SK-N-SH (cell line): Measurements from ENCODE around the gene NUFIP1. TPM values are rescaled to one million over a fixed set of nuclear protein-coding genes. Genes with fewer than 3 reads are reported as not detected.

Experiments
- CTCF ChIA-PET: fragments of 300-600, 350-600 bp; formaldehyde crosslinking; extraction: SDS; loops from one replicate; lab custom pipeline; 2021; lab: Yijun Ruan, JAX
- POLR2A ChIA-PET: fragments of 350-600 bp; sonication (Branson Sonifier 250); formaldehyde crosslinking; extraction: SDS; loops from one replicate; lab custom pipeline; 2020; ENCODE audit warnings: antibody characterized with exemption, inconsistent platforms; lab: Yijun Ruan, JAX
- DNase-seq: peaks from one replicate; pipeline ENCODE4 v3.0.0; 2012
- H2AFZ ChIP-seq: fragments of 200-600 bp; sonication (generic); 2 replicates; pipeline ENCODE4 v1.8.1; 2016; ENCODE audit warnings: antibody characterized with exemption, mild to moderate bottlenecking, low read depth
- H3F3A ChIP-seq: fragments of 200-600 bp; sonication (generic); replicated peaks from 2 replicates; pipeline ENCODE3; 2016; ENCODE audit warnings: antibody characterized with exemption, mild to moderate bottlenecking; ENCODE audit not compliant: insufficient read depth
- H3K27ac ChIP-seq, 2 experiments: fragments of 200-500 bp in 1 of 2; fragments of 200-600 bp in 1 of 2; sonication (Bioruptor generic) in 1 of 2; sonication (generic), shearing (Covaris generic) in 1 of 2; 2 replicates each; pipeline versions ENCODE4 v1.5.1 to v1.6.1; 2014 to 2016; ENCODE audit warnings: low read depth in 2 of 2, inconsistent platforms in 1 of 2, low read length in 1 of 2, mild to moderate bottlenecking in 1 of 2, mixed read lengths in 1 of 2
- H3K27me3 ChIP-seq: fragments of 200-600 bp; sonication (generic), shearing (Covaris generic); 2 replicates; pipeline ENCODE4 v1.6.1; 2016; ENCODE audit warnings: mixed run types; ENCODE audit not compliant: insufficient read depth
- H3K36me3 ChIP-seq, 2 experiments: fragments of 200-500 bp in 1 of 2; fragments of 200-600 bp in 1 of 2; sonication (Bioruptor generic) in 1 of 2; sonication (generic) in 1 of 2; replicated peaks in 1 of 2; 2 replicates each; pipeline versions ENCODE3 to v1.5.1; 2014 to 2016; ENCODE audit warnings: low read length in 1 of 2, mild to moderate bottlenecking in 1 of 2; ENCODE audit not compliant: insufficient read depth in 2 of 2, control insufficient read depth in 1 of 2
- H3K4me1 ChIP-seq, 2 experiments: fragments of 200-500 bp in 1 of 2; fragments of 200-600 bp in 1 of 2; sonication (Bioruptor generic) in 1 of 2; sonication (generic), shearing (Covaris generic) in 1 of 2; 2 replicates each; pipeline versions ENCODE4 v1.5.1 to v1.6.1; 2014 to 2016; ENCODE audit warnings: low read depth in 1 of 2, low read length in 1 of 2, mixed run types in 1 of 2; ENCODE audit not compliant: insufficient read depth in 2 of 2, control insufficient read depth in 1 of 2
- H3K4me2 ChIP-seq: fragments of 200-600 bp; sonication (generic), shearing (Covaris generic); 2 replicates; pipeline ENCODE4 v1.6.1; 2017; ENCODE audit warnings: mixed run types
- H3K4me3 ChIP-seq, 2 experiments: fragments of 200-500 bp in 1 of 2; fragments of 200-600 bp in 1 of 2; sonication (Bioruptor generic) in 1 of 2; sonication (generic), shearing (Covaris generic) in 1 of 2; 2 replicates each; pipeline versions ENCODE4 v1.5.1 to v1.8.1; 2014 to 2016; ENCODE audit warnings: low read depth in 2 of 2, inconsistent platforms in 1 of 2, low read length in 1 of 2, mild to moderate bottlenecking in 1 of 2, mixed read lengths in 1 of 2, moderate library complexity in 1 of 2
- H3K79me2 ChIP-seq: fragments of 200-600 bp; sonication (generic); 2 replicates; pipeline ENCODE4 v1.8.1; 2017; ENCODE audit warnings: mild to moderate bottlenecking; ENCODE audit not compliant: insufficient read depth
- H3K9ac ChIP-seq: fragments of 200-600 bp; sonication (generic); 2 replicates; pipeline ENCODE4 v1.6.1; 2017; ENCODE audit warnings: mixed run types
- H3K9me2 ChIP-seq: fragments of 200-600 bp; sonication (generic); 2 replicates; pipeline ENCODE4 v1.6.1; 2017; ENCODE audit warnings: mixed run types
- H3K9me3 ChIP-seq: fragments of 200-600 bp; sonication (generic); 2 replicates; pipeline ENCODE4 v1.6.1; 2017; ENCODE audit warnings: mixed run types, mild to moderate bottlenecking, moderate library complexity
- H4K20me1 ChIP-seq: fragments of 200-600 bp; sonication (generic); 2 replicates; pipeline ENCODE4 v1.6.1; 2017; ENCODE audit warnings: mild to moderate bottlenecking, mixed run types; ENCODE audit not compliant: insufficient read depth
- CHD2 ChIP-seq: fragments of 150-350 bp; IDR thresholded peaks from 2 replicates; pipeline ENCODE4 v1.6.1; 2018; ENCODE audit warnings: low read length; ENCODE audit not compliant: partially characterized antibody
- CTCF ChIP-seq: fragments of 200-600 bp; sonication (generic); IDR thresholded peaks from 2 replicates; pipeline ENCODE4 v1.6.1; 2017; ENCODE audit warnings: antibody characterized with exemption, mild to moderate bottlenecking, moderate library complexity
- EP300 ChIP-seq, 2 experiments: IDR thresholded peaks; 2 replicates each; pipeline versions ENCODE4 v1.4.0 to v1.6.1; 2012; ENCODE audit warnings: borderline replicate concordance in 1 of 2, low read depth in 1 of 2, low read length in 1 of 2
- FOSL2 ChIP-seq: IDR thresholded peaks from 2 replicates; pipeline ENCODE4 v1.4.0; 2012; ENCODE audit warnings: low read depth, mild to moderate bottlenecking, moderate library complexity, borderline replicate concordance
- FOXJ3 ChIP-seq: sonication (generic); formaldehyde crosslinking; IDR thresholded peaks from 2 replicates; pipeline ENCODE4 v1.5.1; 2020; ENCODE audit warnings: mild to moderate bottlenecking, missing genetic modification reagents
- GABPA ChIP-seq: IDR thresholded peaks from 2 replicates; pipeline ENCODE4 v1.4.0; 2012; ENCODE audit warnings: low read depth, mild to moderate bottlenecking
- IRF3 ChIP-seq: fragments of 150-350 bp; IDR thresholded peaks from 2 replicates; pipeline ENCODE4 v1.6.1; 2016; ENCODE audit warnings: mild to moderate bottlenecking, low read depth, low read length
- JUND ChIP-seq: IDR thresholded peaks from 2 replicates; pipeline ENCODE4 v1.4.0; 2012
- MAX ChIP-seq: IDR thresholded peaks from 2 replicates; pipeline ENCODE4 v1.4.0; 2012; ENCODE audit warnings: low read depth
- MEF2A ChIP-seq: IDR thresholded peaks from 2 replicates; pipeline ENCODE4 v1.4.0; 2012; ENCODE audit warnings: low read depth, borderline replicate concordance
- MXI1 ChIP-seq: IDR thresholded peaks from 2 replicates; pipeline ENCODE4 v1.6.1; 2012; ENCODE audit warnings: mild to moderate bottlenecking, low read depth, low read length, improper control_type of control experiment
- NFIC ChIP-seq: IDR thresholded peaks from 2 replicates; pipeline ENCODE4 v1.4.0; 2012; ENCODE audit warnings: borderline replicate concordance
- NRF1 ChIP-seq: IDR thresholded peaks from 2 replicates; pipeline ENCODE4 v1.6.1; 2012; ENCODE audit warnings: low read depth, mild to moderate bottlenecking, low read length
- PBX3 ChIP-seq: IDR thresholded peaks from 2 replicates; pipeline ENCODE4; 2012
- POLR2AphosphoS5 ChIP-seq: IDR thresholded peaks from 2 replicates; pipeline ENCODE4 v1.6.1; 2012; ENCODE audit warnings: low read depth, low read length
- RAD21 ChIP-seq: IDR thresholded peaks from 2 replicates; pipeline ENCODE4 v1.6.1; 2012; ENCODE audit warnings: mild to moderate bottlenecking, low read length
- RCOR1 ChIP-seq: fragments of 150-350 bp; IDR thresholded peaks from 2 replicates; pipeline ENCODE4 v1.6.1; 2017; ENCODE audit warnings: antibody characterized with exemption, low read length
- RFX5 ChIP-seq: IDR thresholded peaks from 2 replicates; pipeline ENCODE4 v1.6.1; 2012; ENCODE audit warnings: mild to moderate bottlenecking, improper control_type of control experiment, low read length
- RXRA ChIP-seq: IDR thresholded peaks from 2 replicates; pipeline ENCODE4 v1.4.0; 2012; ENCODE audit warnings: low read depth, mild to moderate bottlenecking, borderline replicate concordance
- SMC3 ChIP-seq: IDR thresholded peaks from 2 replicates; pipeline ENCODE4 v1.6.1; 2012; ENCODE audit warnings: low read depth, low read length, improper control_type of control experiment
- TEAD4 ChIP-seq: IDR thresholded peaks from 2 replicates; pipeline ENCODE4 v1.4.0; 2012; ENCODE audit warnings: mild to moderate bottlenecking, borderline replicate concordance; ENCODE audit not compliant: insufficient read depth
- USF2 ChIP-seq: fragments of 150-350 bp; IDR thresholded peaks from 2 replicates; pipeline ENCODE4 v1.6.1; 2017; ENCODE audit warnings: antibody characterized with exemption, low read length, low read depth, borderline replicate concordance
- WGBS: methylation state at CpG from one replicate; pipeline ENCODE4 v1.1.6; 2017; ENCODE audit warnings: low lambda C conversion rate; 5-methylcytosine and 5-hydroxymethylcytosine counted together
- polyA plus RNA-seq, 3 experiments: library from polyadenylated mRNA; depleted of rRNA; stranded (reverse); fragments of >200 nt; gene quantifications; 2 replicates each; pipeline ENCODE4 v1.2.3, GENCODE V29; 2012

NUFIP1 gene
- polyA plus RNA-seq, 1 of the 3 experiments (the other 2 are of a cell fraction), result 1.9 TPM

GRCh38 chr13:44952671-44953070 lies 36.6 kb downstream of the NUFIP1 start:
- Histone ChIP-seq H2AFZ (no peak overlapping the region), H3K27ac (no peak overlapping the region), H3K4me1 (peaks cover 0 to 4% of the 10 kb centered on the region in 2 experiments; a peak in 1 of 4 replicates), H3K36me3 (peaks cover 20 to 21% of the 10 kb centered on the region in 2 experiments), H3K4me3 (no peak overlapping the region), H3K4me2 (no peak overlapping the region), H3K79me2 (no peaks in the 10 kb centered on the region), H4K20me1 (no peaks in the 10 kb centered on the region), H3F3A (peaks cover 8% of the 10 kb centered on the region), H3K9ac (no peak overlapping the region), H3K9me3 (no peaks in the 10 kb centered on the region), H3K27me3 (no peaks in the 10 kb centered on the region), H3K9me2 (no peaks in the 10 kb centered on the region)
- no peak for DNase-seq
- TF ChIP-seq RFX5 (no peak), POLR2AphosphoS5 (no peak)
- 91% methylated on average over 2 of the region's 2 CpGs for WGBS
- CTCF ChIA-PET, result interaction anchor here (1.8 kb wide), 1 partner anchor 34 kb away, joined by 4 read pairs; no protein-coding TSS in a partner anchor
- POLR2A ChIA-PET, result no interaction called here

GRCh38 chr13:44951184-44951583 lies 38.1 kb downstream of the NUFIP1 start:
- Histone ChIP-seq H3K79me2 (no peaks in the 10 kb centered on the region), H3K9ac (no peak overlapping the region), H2AFZ (no peak overlapping the region), H3K27me3 (no peaks in the 10 kb centered on the region), H3K4me2 (no peak overlapping the region), H3K27ac (peak overlapping the region; percentile 28 to 33; a peak in 3 of 4 replicates), H3K4me1 (peaks cover 0 to 4% of the 10 kb centered on the region in 2 experiments; a peak in 1 of 4 replicates), H3K36me3 (peaks cover 22 to 23% of the 10 kb centered on the region in 2 experiments), H3K9me2 (no peaks in the 10 kb centered on the region), H4K20me1 (no peaks in the 10 kb centered on the region), H3K4me3 (no peak overlapping the region), H3F3A (peaks cover 8% of the 10 kb centered on the region), H3K9me3 (no peaks in the 10 kb centered on the region)
- no peak for DNase-seq
- ChIA-PET POLR2A (no interaction called here), CTCF (interaction anchor here (0.6 to 1.6 kb wide), 6 partner anchors 8 to 38 kb away, joined by 3 to 6 read pairs (median 3); partner anchors contain the start of gene NUFIP1)
- TF ChIP-seq MXI1, result no peak
- no peak for TF ChIP-seq POLR2AphosphoS5
- no peak for TF ChIP-seq TEAD4
- no peak for TF ChIP-seq FOXJ3 (CRISPR knock-in tag)
- 0 out of 4 replicates have a peak, but pooled peaks of 1 of the 2 experiments have one; percentile 27 for TF ChIP-seq EP300 (IDR thresholded peaks at IDR 0.05; ENCODE audit: borderline replicate concordance in 1 of 2, low read depth in 1 of 2, low read length in 1 of 2)
- TF ChIP-seq IRF3, result no peak
- TF ChIP-seq USF2, result no peak
- no peak for TF ChIP-seq RFX5
- TF ChIP-seq MEF2A, result no peak
- TF ChIP-seq RCOR1, result no peak
- no peak for TF ChIP-seq NFIC
- no peak for TF ChIP-seq SMC3
- peak; percentile 40; the same call in 1 of the 2 replicates for TF ChIP-seq FOSL2
- TF ChIP-seq NRF1, result no peak
- peak; percentile 48 for TF ChIP-seq PBX3
- no peak for TF ChIP-seq RAD21
- TF ChIP-seq JUND, result peak; percentile 15; the same call in 1 of the 2 replicates
- TF ChIP-seq GABPA, result no peak
- no peak for TF ChIP-seq CHD2
- TF ChIP-seq CTCF, result no peak
- no peak for TF ChIP-seq MAX
- TF ChIP-seq RXRA, result 0 out of 2 replicates have a peak, but pooled peaks have one; percentile 11
